Measurements from ENCODE around the gene TPST1.
"Not testable (repeated sequence)": the region's sequence is repeated elsewhere in the genome, so short reads cannot be mapped to it uniquely, and the experiment has no call there.

The TPST1 gene

GRCh38 chr7:66348531-66348930, 143.4 kb downstream of the TPST1 start:
- no peak for DNase-seq

GRCh38 chr7:66348959-66349358, 143.8 kb downstream of the TPST1 start:
- peak; percentile 90 to 95 for DNase-seq

GRCh38 chr7:66352071-66352470, 146.9 kb downstream of the TPST1 start:
- DNase-seq = no peak

- DNase-seq = no peak
These were observed 148.4 kb downstream of the TPST1 start for GRCh38 chr7:66353547-66353946.

GRCh38 chr7:66355756-66356155, 150.6 kb downstream of the TPST1 start:
- no peak for DNase-seq

GRCh38 chr7:66356277-66356721, 151.2 kb downstream of the TPST1 start:
- no peak for DNase-seq

- DNase-seq = no peak
These were observed 152.0 kb downstream of the TPST1 start for GRCh38 chr7:66357087-66357486.

GRCh38 chr7:66359656-66360211, 154.6 kb downstream of the TPST1 start:
- peak; percentile 85 for DNase-seq

- DNase-seq = no peak
These were observed 157.0 kb downstream of the TPST1 start for GRCh38 chr7:66362136-66362535.

GRCh38 chr7:66363635-66364034, 158.5 kb downstream of the TPST1 start:
- DNase-seq = no peak

- DNase-seq = not testable (repeated sequence)
These were observed 159.9 kb downstream of the TPST1 start for GRCh38 chr7:66365031-66365430.

GRCh38 chr7:66371096-66371824, 166.1 kb downstream of the TPST1 start:
- no peak for DNase-seq

GRCh38 chr7:66374141-66374840, 169.2 kb downstream of the TPST1 start:
- DNase-seq = not testable (repeated sequence)

- no peak for DNase-seq
These were observed 171.3 kb downstream of the TPST1 start for GRCh38 chr7:66376264-66376945.

- no peak for DNase-seq
These were observed 171.9 kb downstream of the TPST1 start for GRCh38 chr7:66377045-66377444.

GRCh38 chr7:66377714-66378113, 172.6 kb downstream of the TPST1 start:
- no peak for DNase-seq

GRCh38 chr7:66379542-66380160, 174.5 kb downstream of the TPST1 start:
- no peak for DNase-seq

- no peak for DNase-seq
These were observed 175.2 kb downstream of the TPST1 start for GRCh38 chr7:66380272-66380888.

- DNase-seq = peak in 1 of 2 experiments; percentile 3
These were observed 177.2 kb downstream of the TPST1 start for GRCh38 chr7:66382182-66382923.

GRCh38 chr7:66385191-66385905, 180.2 kb downstream of the TPST1 start:
- not testable (repeated sequence) for DNase-seq

GRCh38 chr7:66395128-66395571, 190.0 kb downstream of the TPST1 start:
- DNase-seq = not testable (repeated sequence)

Data from Kasumi-1 (cell line).